PFSK-1 (cell line): ENCODE results near the gene XXYLT1.

ENCODE experiments used
- FOXP2 ChIP-seq: optimal IDR thresholded peaks from 2 replicates; pipeline ENCODE3; 2011; ENCODE audit warnings: borderline replicate concordance, control low read depth, inconsistent platforms; ENCODE audit not compliant: insufficient read depth; ENCODE audit errors: extremely low read length, extremely low read depth
- POLR2AphosphoS5 ChIP-seq: IDR thresholded peaks from 2 replicates; pipeline ENCODE4 v1.6.1; 2012; ENCODE audit warnings: low read depth, mild to moderate bottlenecking, control low read depth, low read length, moderate library complexity
- SIN3A ChIP-seq: IDR thresholded peaks from 2 replicates; pipeline ENCODE4 v1.6.1; 2012; ENCODE audit warnings: mild to moderate bottlenecking, low read length, moderate library complexity, borderline replicate concordance; ENCODE audit not compliant: insufficient read depth
- TAF1 ChIP-seq: IDR thresholded peaks from 2 replicates; pipeline ENCODE4 v1.6.1; 2012; ENCODE audit warnings: low read length, control low read depth, borderline replicate concordance; ENCODE audit not compliant: insufficient read depth
- TF ChIP-seq, protein P1 (sequence below), 2 experiments: IDR thresholded peaks; 2 replicates each; pipeline versions ENCODE4 v1.6.1 to v1.8.0; 2011 to 2012; ENCODE audit warnings: low read depth in 2 of 2, low read length in 2 of 2, control low read depth in 1 of 2, inconsistent platforms in 1 of 2, mild to moderate bottlenecking in 1 of 2, moderate library complexity in 1 of 2; ENCODE audit not compliant: insufficient read depth in 1 of 2

XXYLT1 gene

DNA sequence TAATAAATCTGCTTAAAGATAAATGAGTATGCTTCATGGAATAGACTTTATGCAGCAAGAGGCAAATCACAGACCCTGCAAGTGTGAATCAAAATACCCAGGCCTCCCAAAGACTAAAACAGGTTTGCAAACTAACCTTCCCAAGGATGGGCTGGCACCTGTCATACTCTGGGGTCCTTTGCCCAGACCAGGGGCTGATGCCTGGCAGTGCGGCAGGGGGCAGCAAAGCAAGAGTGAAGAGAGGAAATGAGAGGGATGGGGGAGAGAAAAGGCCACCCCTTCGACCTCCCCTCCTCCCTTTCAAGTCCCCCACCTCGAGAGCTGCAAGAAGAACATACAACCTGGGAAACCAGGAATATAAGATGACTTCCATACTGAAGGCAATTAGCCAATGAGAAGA, 31.8 kb downstream of the XXYLT1 start:
- TF ChIP-seq POLR2AphosphoS5, result no peak
- no peak for TF ChIP-seq FOXP2
- no peak for TF ChIP-seq TAF1
- TF ChIP-seq SIN3A, result no peak
- TF ChIP-seq, protein P1, sequence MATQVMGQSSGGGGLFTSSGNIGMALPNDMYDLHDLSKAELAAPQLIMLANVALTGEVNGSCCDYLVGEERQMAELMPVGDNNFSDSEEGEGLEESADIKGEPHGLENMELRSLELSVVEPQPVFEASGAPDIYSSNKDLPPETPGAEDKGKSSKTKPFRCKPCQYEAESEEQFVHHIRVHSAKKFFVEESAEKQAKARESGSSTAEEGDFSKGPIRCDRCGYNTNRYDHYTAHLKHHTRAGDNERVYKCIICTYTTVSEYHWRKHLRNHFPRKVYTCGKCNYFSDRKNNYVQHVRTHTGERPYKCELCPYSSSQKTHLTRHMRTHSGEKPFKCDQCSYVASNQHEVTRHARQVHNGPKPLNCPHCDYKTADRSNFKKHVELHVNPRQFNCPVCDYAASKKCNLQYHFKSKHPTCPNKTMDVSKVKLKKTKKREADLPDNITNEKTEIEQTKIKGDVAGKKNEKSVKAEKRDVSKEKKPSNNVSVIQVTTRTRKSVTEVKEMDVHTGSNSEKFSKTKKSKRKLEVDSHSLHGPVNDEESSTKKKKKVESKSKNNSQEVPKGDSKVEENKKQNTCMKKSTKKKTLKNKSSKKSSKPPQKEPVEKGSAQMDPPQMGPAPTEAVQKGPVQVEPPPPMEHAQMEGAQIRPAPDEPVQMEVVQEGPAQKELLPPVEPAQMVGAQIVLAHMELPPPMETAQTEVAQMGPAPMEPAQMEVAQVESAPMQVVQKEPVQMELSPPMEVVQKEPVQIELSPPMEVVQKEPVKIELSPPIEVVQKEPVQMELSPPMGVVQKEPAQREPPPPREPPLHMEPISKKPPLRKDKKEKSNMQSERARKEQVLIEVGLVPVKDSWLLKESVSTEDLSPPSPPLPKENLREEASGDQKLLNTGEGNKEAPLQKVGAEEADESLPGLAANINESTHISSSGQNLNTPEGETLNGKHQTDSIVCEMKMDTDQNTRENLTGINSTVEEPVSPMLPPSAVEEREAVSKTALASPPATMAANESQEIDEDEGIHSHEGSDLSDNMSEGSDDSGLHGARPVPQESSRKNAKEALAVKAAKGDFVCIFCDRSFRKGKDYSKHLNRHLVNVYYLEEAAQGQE (IDR thresholded peaks at IDR 0.05; ENCODE audit: insufficient read depth in 1 of 2, low read depth in 2 of 2, low read length in 2 of 2), result no peak

DNA sequence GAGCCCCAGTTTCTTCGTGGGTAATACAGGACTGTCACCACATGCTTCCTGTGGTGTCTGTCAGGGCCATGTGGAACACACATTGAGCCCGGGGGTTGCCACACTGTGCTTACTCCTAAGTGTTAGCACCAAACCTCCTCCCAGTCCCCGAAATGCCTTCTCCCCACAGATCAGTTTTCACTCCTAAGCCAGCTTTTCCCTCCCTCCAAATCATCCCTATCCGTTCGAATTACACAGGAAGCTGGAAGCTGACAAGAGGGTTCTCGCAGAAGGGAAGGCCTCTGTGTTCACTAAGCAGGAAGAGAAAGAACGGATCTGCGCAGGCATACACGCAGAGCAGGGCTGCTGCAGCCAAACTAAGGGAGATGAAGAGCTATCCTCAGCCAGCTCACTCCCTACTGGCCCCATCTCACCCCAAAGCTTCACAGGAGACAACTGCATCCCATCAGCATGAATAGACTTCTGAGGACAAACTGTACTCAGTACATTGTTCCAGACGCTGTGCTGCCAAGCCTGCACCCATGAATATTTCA, 32.3 kb downstream of the XXYLT1 start:
- TF ChIP-seq TAF1 (0 out of 2 replicates have a peak, but pooled peaks have one; percentile 27), POLR2AphosphoS5 (no peak), SIN3A (no peak)
- TF ChIP-seq, protein P1 (IDR thresholded peaks at IDR 0.05; ENCODE audit: insufficient read depth in 1 of 2, low read depth in 2 of 2, low read length in 2 of 2), result no peak

DNA sequence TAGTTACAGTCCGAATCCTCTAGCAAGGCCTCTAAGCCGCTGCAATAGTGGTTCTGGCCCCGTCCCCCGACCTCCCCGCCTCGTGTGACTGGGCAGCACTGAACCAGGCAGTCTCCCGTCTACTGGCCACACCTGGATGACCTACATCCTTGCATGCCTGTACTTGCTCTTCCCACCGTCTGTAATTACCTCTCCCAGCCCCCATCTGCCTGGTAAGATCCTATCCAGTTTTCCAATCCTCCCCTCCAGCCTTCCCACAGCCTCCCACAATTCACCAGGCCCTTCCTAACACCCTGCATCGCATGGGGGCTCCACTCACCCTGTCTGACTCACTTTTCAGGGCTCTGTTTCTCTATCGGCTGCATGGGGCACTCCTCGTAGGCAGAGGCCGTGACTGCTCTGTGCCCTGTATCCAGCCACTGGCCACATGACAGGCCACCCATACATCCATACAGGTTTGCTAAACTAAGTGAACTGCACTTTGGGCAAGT, 32.8 kb downstream of the XXYLT1 start:
- TF ChIP-seq POLR2AphosphoS5, result no peak
- no peak for TF ChIP-seq TAF1
- TF ChIP-seq, protein P1 (IDR thresholded peaks at IDR 0.05; ENCODE audit: insufficient read depth in 1 of 2, low read depth in 2 of 2, low read length in 2 of 2), result no peak
- TF ChIP-seq SIN3A, result no peak
- TF ChIP-seq FOXP2, result no peak

DNA sequence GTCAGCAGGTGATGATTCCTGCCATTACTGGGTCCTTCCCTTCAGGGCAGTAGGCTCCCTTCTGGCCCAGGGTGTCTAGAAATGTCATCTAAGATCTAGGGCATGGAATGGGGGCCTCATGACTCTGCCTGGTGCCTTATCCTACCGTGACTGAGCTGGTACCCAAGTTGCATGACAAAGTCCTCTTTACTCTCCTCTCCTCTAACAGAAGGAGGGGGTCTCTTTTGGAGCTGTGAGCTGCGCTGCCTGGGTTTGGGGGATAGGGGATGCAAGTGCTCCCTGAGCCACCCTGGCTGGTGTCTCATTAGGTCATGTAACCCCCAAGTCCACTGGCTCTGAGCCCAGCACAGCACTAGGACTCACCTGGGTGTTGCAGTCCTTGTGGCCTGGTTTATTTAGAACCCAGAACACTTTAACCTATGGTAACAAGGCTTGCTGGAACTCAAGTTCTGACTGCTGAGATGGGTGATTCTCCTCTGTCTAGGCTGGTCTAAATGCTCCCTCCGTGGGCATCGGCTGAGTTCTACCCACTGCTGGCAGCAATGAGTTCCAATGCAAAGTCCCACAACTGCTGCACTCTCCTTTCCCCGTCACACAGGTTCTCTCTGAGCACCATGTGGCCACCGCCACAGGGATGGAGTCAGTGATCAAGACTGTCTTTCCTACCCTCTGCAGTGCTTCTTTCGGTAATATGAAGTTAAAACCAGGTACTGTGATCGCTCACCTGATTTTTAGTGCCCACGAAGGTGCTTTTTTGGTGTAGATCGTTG, 34.0 kb downstream of the XXYLT1 start:
- TF ChIP-seq TAF1, result no peak

DNA sequence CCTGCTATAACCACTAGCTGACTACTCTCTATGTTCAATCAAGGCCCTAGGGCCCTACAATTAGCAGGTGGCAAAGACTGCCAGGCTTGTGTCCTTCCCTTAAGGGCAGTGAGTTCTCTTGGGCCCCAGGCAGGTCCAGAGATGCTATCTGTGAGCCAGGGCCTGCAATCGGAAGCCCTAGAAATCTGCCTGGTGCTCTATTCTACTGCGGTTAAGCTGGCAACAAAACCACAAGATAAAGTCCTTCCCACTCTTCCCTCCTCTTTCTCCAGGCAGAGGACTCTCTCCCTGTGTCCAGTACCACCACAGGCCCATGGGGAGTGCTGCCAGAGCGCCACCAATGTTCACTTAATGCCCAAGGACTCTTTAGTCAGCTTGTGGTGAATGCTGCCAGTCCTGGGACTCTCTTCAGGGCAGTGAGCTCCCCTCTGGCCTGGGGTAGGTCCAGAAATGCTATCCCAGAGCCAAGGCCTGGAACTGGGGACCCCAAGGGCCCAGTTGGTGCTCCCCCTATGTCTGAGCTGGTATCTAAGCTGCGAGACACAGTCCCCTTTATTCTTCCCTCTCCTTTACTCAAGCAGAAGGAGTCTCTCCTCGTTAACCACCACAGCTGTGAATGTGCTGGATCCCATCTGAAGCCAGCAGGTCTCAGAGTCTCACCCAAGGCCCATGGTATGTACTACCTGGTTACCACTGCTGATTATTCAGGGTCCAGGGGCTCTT, 34.7 kb downstream of the XXYLT1 start:
- no peak for TF ChIP-seq POLR2AphosphoS5
- no peak for TF ChIP-seq SIN3A
- no peak for TF ChIP-seq TAF1
- TF ChIP-seq, protein P1 (IDR thresholded peaks at IDR 0.05; ENCODE audit: insufficient read depth in 1 of 2, low read depth in 2 of 2, low read length in 2 of 2), result no peak
- TF ChIP-seq FOXP2, result no peak
